Panc1 (cell line): ENCODE measurements around the gene SND1.

Experiments
- POLR2AphosphoS5 ChIP-seq: IDR thresholded peaks from 2 replicates; pipeline ENCODE4 v1.6.1; 2012; ENCODE audit warnings: mild to moderate bottlenecking, low read depth, low read length, moderate library complexity
- TCF7L2 ChIP-seq: IDR thresholded peaks from 2 replicates; pipeline ENCODE4 v1.6.1; 2011; ENCODE audit warnings: mild to moderate bottlenecking, low read depth, low read length, inconsistent platforms
- TF ChIP-seq, protein P1 (sequence below): fragments of 450-650 bp; IDR thresholded peaks from 2 replicates; pipeline ENCODE4 v1.5.1; 2017; ENCODE audit warnings: mild to moderate bottlenecking
- TF ChIP-seq, protein P2 (sequence below), 2 experiments: IDR thresholded peaks; 2 replicates each; pipeline ENCODE4 v1.6.1; 2011 to 2012; ENCODE audit warnings: low read depth in 2 of 2, control low read depth in 1 of 2, low read length in 1 of 2, mild to moderate bottlenecking in 1 of 2, moderate library complexity in 1 of 2; ENCODE audit not compliant: insufficient read depth in 1 of 2

DNA sequence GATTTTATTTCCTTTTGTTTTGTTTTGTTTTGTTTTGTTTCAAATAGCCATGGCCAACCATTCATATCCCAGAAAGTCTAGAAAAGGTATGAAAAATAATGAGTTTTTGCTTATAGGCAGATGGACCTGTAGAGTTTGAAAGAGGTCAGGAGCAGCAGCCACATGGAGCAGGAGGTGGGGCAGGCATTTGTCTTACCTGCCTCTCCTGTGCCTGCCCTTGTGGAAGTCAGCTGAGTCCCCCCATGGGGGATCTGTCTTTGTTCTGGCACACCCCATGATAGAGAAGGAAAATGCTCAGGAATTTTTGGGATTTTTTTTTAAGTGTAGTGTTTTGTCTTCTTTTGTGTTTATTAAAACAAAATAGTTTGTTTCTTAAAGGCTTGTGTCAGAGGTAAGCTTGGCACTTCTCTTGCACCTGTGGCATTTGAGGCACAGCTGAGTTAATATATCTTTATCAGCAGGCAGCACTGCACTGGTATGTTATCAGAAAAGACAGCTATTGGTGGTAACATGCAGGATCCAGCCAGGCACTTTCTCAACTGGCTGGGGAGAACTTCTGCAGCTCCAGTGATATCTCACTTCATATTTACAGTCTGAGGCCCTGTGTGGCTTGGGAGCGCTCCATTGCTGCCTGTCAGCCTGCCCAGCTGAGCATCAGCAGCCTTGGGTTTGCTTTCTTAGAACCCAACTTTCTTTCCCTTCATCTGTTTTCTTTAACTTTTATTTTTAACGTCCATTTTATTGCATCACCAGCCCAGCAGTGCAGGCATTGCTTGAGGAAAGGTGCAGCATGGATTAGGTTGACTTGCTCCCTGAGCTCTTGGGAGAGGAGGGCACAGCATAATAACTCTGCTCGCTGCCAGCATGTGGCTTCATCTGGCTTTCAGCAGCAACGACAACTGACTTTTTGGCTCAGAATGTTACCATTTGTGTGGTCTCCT is 334.9 kb downstream of the SND1 start:
- TF ChIP-seq, protein P1, sequence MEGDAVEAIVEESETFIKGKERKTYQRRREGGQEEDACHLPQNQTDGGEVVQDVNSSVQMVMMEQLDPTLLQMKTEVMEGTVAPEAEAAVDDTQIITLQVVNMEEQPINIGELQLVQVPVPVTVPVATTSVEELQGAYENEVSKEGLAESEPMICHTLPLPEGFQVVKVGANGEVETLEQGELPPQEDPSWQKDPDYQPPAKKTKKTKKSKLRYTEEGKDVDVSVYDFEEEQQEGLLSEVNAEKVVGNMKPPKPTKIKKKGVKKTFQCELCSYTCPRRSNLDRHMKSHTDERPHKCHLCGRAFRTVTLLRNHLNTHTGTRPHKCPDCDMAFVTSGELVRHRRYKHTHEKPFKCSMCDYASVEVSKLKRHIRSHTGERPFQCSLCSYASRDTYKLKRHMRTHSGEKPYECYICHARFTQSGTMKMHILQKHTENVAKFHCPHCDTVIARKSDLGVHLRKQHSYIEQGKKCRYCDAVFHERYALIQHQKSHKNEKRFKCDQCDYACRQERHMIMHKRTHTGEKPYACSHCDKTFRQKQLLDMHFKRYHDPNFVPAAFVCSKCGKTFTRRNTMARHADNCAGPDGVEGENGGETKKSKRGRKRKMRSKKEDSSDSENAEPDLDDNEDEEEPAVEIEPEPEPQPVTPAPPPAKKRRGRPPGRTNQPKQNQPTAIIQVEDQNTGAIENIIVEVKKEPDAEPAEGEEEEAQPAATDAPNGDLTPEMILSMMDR = no peak
- no peak for TF ChIP-seq TCF7L2
- no peak for TF ChIP-seq POLR2AphosphoS5
- TF ChIP-seq, protein P2, sequence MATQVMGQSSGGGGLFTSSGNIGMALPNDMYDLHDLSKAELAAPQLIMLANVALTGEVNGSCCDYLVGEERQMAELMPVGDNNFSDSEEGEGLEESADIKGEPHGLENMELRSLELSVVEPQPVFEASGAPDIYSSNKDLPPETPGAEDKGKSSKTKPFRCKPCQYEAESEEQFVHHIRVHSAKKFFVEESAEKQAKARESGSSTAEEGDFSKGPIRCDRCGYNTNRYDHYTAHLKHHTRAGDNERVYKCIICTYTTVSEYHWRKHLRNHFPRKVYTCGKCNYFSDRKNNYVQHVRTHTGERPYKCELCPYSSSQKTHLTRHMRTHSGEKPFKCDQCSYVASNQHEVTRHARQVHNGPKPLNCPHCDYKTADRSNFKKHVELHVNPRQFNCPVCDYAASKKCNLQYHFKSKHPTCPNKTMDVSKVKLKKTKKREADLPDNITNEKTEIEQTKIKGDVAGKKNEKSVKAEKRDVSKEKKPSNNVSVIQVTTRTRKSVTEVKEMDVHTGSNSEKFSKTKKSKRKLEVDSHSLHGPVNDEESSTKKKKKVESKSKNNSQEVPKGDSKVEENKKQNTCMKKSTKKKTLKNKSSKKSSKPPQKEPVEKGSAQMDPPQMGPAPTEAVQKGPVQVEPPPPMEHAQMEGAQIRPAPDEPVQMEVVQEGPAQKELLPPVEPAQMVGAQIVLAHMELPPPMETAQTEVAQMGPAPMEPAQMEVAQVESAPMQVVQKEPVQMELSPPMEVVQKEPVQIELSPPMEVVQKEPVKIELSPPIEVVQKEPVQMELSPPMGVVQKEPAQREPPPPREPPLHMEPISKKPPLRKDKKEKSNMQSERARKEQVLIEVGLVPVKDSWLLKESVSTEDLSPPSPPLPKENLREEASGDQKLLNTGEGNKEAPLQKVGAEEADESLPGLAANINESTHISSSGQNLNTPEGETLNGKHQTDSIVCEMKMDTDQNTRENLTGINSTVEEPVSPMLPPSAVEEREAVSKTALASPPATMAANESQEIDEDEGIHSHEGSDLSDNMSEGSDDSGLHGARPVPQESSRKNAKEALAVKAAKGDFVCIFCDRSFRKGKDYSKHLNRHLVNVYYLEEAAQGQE (IDR thresholded peaks at IDR 0.05; ENCODE audit: insufficient read depth in 1 of 2, low read depth in 2 of 2, low read length in 1 of 2) = no peak
